A673 (cell line): Measurements from ENCODE around the gene KCNK1.

Experiments used
- CTCF ChIP-seq: fragments of 300-800, 200-600 bp; sonication (generic); conservative IDR thresholded peaks from 2 replicates; pipeline ENCODE4 v1.5.1; 2017; ENCODE audit warnings: low read depth, mild to moderate bottlenecking, antibody characterized with exemption, low read length, moderate library complexity, mixed read lengths
- EZH2 ChIP-seq: fragments of 200-600 bp; sonication (generic); IDR thresholded peaks from 2 replicates; pipeline ENCODE4 v1.6.1; 2017; ENCODE audit warnings: borderline replicate concordance, low read depth, mild to moderate bottlenecking, mixed read lengths, antibody characterized with exemption, low read length; ENCODE audit not compliant: poor library complexity, severe bottlenecking

DNA sequence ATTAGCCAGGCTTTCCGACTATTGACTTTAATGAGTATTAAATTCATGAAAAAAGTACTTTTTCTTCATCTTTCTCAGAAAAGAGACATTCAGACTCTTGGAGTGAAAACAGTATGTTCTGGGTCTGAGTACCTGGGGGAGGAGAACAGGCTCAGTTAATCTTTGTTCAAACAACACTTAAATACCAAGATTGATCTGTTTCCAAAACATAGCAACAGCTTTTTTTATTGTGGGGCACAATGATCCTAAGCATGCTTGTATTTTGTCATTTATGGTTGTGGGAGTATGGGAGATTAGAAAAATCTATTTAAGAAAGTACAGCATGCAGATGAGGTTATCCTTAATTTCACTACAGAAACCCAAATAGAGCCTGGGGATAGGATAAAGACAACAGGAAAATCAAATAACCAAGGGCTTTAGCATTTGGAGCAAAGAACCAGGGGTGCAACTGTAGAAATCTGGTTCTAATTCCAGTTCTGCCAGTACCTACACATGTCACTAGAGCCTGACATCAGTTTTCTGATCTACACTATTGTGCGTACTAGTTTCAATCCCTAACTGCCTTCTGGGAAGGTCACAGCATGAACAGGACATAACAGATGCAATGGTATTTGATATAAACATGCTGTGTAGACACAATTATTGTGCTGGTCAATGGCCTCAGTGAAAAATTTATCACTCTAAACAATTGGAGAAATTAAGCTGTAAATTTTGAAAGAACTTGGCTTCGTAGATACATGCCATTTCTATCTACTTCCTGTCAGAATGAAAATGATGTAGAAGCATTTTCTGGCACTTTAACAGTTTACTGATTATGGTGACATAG, 91.2 kb downstream of the KCNK1 start:
- TF ChIP-seq EZH2 (no peak), CTCF (no peak)
